T-helper 2 cell treated with Interferon-gamma antibody and Interleukin-4, amounts not matched to agents 100 ng/mL and 5 ng/mL, for 36 hours (primary cell): Measurements from ENCODE around the gene GABRR1. TPM values are rescaled to one million over a fixed set of nuclear protein-coding genes. Genes with fewer than 3 reads are reported as not detected.

Source experiments
- intact Hi-C: fragments of 100-400 bp; cut with micrococcal nuclease; formaldehyde crosslinking; loops from one replicate; pipeline ENCODE4 v1.15.1; 2023
- total RNA-seq: library from RNA; stranded (reverse); gene quantifications from 2 replicates; pipeline ENCODE4 v1.2.3, GENCODE V29; 2022

GABRR1 gene
- total RNA-seq, 1 donor from 2014 or later: not detected

DNA sequence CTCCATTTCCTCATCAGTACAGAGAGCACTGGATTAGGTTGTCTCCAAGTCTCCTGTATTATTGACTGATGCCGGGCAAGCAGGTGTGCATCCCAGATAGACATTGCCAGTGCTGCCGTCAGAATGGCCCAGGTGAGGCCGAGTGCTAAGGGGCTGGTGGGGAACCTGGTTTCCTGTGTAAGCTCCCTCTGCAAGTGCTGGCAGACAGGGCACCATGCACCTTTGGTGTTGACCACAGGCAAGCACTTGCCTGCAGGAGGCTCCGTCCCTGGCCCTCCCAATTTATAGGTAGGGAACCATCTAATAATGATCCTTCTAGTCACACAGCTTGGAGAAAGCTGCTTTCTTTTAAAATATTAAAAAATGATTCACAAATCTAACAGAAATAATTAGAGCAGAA, 747 bp downstream of the GABRR1 start:
- intact Hi-C loops: no loop called here

DNA sequence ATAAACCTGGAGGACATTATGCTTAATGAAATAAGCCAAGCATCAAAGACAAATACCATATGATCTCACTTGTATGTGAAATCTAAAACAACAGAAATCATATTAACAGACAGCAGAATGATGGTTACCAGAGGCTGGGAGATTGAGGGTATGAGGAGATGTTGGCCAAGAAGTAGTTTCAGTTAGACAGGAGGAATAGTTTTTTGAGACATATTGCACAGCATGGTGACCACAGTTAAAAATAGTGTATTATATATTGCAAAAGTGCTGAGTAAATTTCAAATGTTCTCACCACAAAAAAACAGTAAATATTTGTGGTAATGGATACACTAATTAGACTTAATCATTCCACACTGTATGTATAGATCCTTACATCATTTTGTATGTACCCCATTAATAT, 1.8 kb downstream of the GABRR1 start:
- intact Hi-C loops: no loop called here

DNA sequence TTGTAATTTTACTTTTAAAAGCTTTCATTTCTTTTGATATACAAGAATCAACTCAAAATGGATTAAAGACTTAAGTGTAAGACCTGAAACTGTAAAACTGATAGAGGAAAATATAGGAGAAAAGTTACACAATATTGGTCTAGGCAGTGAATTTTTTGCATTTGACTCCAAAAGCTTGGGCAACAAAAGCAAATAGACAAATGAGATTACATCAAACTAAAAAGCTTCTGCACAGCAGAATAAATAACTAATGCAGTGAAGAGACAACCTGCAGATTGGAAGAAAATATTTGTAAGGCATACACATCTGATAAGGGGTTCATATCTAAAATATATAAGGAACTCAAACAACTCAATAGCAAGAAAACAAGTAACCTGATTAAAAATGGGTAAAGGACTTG, 3.0 kb downstream of the GABRR1 start:
- intact Hi-C loops: no loop called here

DNA sequence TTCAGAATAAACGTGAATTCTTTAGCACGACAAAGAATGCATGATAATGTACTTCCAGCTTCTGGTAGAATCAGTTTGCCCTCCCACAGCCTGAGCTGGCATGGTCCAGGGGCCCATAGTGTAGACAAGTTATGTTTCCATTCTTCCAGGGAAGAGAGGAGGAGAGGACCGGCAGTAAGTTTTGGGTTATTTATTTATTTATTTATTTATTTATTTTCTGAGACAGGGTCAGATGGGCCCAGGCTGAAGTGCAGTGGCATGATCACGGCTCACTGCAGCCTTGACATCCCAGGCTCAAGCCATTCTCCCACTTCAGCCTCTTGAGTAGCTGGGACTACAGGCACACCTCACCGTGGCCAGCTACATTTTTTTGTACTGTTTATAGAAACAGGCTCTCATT, 4.7 kb downstream of the GABRR1 start:
- intact Hi-C loops: no loop called here

DNA sequence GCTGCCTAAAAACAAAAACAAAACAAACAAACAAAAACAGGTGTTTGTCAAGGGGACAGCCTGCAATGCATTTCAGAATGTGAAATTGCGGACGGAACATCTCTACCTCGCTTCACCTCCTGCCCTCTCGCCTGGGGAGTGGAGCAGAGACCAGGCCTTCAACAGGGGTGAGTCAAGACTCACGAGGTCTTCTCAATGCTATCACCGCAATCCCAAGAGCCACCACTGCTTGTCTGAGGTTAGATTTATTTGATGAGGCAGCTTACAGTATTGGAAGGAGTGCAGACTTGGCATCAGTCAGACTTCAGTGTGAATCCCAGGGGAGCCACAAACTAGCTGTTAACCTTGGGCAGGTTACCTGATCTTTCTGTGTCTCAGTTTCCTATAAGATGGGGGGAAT, 7.7 kb downstream of the GABRR1 start:
- intact Hi-C loops: no loop called here

DNA sequence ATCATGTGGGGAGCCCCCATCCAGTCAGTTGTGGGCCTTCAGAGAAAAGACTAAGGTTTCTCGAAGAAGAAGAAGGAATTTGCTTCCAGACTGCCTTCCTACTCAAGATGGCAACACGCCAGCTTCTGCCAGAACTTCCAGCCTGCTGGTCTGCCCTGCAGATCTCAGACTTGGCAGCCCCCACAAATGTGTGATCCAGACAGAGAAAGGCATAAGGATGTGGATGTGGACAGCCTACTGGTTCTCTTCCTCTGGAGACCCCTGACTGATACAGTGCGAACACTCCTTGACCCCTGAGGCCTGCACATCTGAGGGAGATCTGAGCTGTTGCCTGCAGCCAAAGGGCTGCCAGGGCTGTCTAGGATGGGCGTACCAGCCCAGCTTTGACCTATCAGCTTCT, 8.6 kb downstream of the GABRR1 start:
- intact Hi-C loops: no loop called here

DNA sequence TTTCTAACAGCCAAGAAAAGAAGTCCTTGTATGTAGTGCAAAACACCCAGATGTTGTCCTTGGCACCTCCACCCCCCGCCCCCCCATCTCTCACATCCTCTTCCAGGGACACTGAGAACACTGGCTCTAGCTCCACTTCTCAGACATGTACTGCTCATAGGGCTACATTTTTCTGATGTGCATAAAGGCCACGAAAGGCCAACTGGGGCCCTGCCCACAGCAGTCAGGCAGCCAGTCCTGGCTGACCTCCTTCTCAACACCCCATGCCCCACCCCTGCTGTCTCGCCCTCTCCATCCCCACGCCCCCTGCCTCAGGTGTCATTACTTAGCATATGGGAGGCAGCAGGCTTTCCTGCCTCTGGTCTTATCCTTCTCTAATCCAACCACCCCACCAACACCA, 11.3 kb downstream of the GABRR1 start:
- intact Hi-C loops: no loop called here

DNA sequence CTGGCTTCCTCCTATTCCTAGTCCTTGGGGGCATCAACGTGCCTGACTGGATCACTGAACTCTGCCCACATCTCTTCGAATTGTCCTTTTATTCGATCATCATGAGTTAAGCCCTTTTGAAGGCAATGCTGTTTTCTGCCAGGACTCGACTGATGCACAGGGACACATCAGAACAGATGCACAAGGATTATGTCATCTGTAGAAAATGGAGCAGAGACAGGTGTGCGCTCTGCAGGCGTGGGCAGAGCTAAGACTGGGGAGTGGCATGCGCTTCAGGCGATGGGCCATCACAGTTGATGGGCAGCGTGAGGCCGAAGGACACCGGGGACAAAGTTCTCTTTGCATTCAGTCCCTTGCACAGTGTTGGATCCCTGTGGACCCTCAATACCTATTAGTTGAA, 13.1 kb downstream of the GABRR1 start:
- intact Hi-C loops: no loop called here

DNA sequence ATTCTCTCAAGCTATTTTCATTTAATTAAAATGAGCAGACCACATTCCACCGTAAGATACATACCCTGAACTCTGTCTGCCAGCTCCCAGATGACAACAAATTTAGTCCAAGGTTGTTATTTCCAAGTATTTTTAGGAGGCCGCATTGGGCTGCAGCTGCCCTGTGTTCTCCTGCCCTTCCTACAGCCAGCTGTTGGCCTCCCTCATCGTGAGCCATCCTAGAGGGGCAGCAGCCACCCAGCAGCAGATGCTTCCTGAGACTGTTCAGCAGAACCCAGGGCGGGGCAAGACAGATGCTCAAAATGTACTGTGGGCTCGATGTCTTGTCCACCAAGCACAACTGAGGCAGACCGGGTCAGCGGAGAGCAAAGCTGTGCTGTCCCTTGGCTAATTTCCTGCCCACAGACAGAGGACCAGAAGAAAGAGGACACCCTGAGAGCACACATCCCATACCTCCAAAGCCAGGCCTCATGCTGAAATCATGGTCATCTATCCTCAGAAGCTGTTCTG, 16.4 kb downstream of the GABRR1 start:
- intact Hi-C loops: no loop called here

DNA sequence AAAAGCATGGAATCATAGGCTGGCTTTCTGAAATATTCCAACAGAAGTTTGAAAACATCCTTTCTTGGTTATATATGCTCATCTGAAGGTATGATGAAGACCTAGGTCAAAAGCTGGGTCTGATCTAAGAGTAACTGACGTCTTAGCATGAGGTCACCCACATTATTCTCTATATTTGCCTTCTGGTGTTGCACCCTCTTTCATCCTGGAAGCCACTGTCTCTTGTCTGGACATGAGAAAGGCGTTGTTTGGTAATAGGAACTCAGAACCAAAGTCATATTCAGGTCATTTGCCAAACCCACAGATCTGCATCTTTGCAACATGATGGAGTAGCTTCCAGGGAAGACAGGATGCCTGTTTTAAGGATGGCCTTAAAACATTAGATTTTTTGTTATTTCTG, 17.6 kb downstream of the GABRR1 start:
- intact Hi-C loops: no loop called here

DNA sequence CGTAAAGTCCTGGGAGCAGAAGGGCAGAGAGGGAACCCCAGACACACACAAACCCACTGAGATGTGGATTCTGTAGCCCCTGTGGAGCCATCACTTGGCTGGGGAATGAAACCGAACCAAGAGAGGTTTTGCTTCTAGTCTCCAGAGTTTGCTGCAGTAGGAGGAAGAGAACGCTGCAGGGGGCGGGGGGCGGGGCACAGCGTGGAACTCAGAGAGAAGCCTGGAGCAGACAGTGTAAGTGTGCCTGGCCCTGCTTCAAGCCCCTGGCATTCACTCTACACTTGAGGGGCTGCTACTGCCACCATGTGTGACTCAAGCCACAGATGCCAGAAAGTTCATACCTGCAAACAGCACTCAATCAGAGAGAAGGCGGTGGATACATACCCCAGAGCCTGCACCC, 18.9 kb downstream of the GABRR1 start:
- intact Hi-C loops: no loop called here

DNA sequence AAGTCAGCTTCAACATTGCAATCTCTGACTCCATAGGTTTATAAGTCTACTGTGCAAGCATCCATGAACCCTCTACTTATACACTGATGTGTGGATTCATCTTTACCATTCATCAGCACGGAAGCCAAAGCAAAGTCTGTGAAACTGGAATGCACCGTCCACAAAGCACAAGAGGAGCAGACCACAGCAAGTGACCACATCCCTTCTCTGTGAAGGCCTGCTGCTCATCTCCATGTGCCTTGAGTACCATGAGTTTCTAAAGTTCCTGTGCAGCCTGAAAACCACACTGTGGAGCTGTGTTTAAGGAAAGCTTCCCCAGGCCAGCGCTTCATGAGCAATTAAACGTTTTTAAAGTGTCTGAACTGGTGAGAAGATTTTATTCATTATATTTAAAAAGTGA, 20.0 kb downstream of the GABRR1 start:
- intact Hi-C loops: no loop called here

DNA sequence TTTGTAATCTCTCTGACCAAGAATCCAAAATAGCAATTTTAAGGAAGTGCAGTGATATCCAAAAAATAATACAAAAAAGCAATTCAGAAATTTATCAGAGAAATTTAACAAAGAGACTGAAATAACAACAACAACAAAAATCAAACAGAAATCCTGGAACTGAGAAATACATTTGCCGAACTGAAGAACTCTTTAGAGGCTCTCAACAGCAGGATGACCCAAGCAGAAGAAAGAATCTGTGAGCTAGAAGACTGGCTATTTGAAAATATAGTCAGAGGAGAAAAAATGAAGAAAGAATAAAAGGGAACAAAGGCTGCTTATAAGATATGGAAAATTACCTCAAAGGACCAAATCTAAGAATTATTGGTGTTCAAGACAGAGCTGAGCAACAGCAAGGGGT, 22.6 kb downstream of the GABRR1 start:
- intact Hi-C loops: no loop called here

DNA sequence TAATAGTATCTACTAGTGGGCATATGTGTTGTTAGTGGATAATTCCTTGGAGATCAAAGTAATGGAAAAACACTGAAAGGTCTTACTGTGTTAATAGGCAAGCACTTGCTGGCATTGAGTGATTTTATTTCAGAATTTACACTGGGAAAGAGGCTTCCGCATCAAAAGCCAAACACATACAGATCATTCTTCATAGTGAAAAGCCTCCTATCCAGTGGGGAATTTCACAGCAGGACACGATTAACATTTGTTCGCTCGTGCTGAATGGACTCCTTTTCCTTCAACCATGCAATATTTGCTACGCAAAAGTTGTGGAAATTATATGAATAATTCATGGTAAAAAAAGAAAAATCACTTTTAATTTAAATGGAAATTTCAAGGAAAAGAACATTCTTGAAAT, 26.4 kb downstream of the GABRR1 start:
- intact Hi-C loops: no loop called here

DNA sequence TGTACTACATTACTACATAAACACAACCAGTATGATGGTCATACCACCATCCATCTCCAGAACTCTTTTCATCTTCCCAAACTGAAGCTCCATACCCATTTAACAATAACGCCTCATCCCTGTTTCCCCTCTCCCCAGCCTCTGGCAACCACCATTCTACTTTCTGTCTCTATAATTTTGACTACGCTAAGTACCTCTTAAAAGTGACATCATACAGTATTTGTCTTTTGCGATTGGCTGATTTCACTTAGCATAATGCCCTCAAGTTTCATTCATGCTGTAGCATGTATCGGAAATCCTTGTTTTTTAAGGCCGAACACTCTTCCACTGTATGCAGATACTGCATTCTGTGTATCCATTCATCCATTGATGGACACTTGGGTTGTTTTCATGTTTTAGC, 29.7 kb downstream of the GABRR1 start:
- intact Hi-C loops: no loop called here

DNA sequence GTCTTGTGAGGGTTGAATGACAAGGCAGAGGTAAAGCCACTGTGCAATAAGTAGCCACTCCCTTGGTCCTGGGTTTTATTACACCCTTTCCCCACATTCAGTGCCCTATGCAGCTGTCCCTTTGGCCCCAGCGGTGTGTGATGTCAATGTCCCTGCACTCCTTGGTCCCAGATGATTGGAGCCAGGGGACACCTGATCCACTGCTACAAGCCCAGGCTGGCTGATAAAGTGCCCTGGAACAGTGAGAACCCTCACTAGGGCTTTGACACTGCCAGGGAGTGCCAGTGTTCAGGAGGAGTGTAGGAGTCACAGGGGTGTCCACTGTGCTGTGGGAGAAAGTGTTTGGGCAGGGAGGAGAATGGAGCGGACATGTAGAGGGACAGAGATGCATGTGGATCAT, 30.4 kb downstream of the GABRR1 start:
- intact Hi-C loops: no loop called here

DNA sequence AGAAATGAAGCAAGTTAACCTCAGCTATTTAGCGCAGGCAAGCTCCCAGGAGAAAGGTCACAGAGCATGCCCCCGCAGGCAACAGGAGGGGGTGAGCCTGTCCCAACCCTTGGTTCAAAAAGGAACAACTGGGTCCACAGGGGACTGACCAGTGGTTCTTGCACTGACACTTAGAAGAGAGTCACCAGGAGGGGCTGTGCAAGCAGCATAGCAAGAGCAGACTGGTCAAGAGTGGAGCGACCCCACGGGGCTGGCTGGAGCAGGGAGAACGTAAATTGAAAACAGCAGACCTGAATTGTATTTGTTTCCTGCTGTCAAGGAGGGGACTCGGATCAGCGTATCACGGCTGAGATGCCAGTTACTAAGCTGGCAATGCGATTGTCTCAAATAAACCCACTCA, 32.8 kb downstream of the GABRR1 start:
- intact Hi-C loops: no loop called here

DNA sequence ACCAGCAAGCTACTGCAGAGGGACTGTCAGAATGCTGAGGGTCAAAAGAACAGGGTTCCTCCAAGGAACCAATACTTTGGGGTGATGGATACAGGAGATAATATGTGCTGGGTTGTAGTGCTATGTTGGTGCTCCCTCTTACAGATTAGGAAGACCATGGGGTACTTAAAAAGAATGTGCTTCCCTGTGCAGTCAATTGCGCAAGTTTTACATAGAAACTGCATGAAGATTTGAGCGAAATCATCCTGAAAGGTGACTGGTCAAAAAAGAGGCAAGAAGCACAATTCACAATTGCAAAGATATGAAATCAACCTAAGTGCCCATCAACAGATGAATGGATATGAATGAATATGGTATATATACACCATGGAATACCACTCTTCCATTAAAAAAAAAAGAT, 33.9 kb downstream of the GABRR1 start:
- intact Hi-C loops: no loop called here

DNA sequence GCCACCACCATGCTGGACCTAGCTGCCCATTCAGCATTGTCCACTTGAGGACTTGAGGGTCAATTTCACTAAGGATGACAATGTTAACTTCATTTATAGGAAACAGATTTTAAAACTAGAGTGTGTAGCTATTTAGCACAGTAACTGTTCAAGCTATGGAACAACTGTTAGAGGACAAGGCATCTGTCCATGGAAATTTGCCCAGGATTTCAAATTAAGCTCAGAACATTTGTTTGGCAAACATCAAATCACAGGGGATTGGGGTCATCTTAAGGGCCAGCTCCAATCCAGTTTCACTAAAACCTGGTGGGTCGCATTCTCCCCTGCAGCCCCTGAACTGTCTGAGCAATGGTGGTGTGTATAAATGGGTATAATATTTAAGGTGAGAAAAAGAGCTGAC, 36.2 kb downstream of the GABRR1 start:
- intact Hi-C loops: no loop called here

DNA sequence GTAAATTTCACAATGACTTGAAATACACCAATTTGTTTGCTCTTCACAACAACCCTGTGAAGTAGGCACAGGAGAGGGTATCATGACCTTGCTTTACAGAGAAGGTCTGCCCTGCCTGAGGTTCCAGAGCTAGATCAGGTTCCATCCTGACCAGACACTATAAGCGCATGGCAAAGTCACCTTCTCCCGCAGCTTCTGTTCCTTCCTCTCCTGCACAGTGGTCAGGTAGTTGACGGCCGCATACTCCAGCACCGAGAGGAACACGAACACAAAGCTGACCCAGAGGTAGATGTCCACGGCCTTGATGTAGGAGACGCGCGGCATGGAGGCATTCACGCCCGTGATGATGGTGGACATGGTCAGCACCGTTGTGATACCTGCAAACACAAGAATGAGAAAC, 37.0 kb downstream of the GABRR1 start:
- intact Hi-C loops: no loop called here

DNA sequence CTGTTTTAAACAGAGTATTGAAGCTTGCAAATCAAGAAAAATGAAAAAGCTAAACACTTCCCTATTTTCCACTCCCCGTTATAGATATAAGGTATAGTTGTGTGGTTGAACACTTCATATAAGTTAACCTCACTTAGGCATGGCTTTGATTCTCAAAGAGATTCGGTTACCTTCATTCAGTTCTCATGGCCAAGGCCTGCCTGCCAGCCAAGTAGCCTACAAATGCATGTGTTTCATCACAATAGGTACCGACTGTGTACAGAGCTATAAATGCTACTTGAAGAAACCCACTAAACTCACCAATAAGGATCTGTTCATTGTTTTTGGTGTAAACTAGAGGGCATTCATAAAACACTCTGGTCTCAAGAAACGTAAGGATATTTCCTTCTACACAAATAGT, 43.5 kb downstream of the GABRR1 start:
- intact Hi-C loops: no loop called here

DNA sequence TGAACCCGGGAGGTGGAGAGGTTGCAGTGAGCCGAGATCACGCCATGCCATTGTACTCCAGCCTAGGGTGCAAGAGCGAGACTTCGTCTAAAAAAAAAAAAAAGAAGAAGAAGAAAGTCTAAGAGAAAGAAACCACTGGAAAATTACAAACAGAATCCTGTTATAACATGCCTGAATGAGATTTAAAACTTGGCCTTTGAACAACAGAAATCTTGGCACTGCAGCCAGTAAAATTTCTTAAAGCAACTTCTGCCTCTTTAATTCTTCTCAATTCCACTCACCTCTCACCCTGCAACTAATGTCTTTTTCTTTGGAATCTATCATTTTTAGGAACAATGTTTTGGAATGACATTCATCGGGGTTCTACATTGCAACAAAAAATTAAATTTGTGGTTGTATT, 45.0 kb downstream of the GABRR1 start:
- intact Hi-C loops: no loop called here

DNA sequence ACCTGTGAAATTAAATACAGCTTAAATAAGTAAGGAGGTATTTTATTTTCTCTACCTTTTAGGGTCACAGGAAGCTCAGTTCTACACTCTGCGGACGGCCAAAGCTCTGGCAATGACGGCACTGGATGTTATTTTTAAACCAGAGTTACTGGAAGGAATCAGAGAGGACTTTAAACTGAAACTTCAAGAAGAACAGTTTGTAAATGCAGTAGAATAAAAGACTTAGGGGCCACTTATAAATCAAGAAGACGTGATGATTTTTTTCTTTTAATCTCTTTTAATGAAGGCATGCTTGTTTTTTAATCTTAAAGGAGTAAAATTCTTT, 55.1 kb downstream of the GABRR1 start:
- intact Hi-C loops: no loop called here

DNA sequence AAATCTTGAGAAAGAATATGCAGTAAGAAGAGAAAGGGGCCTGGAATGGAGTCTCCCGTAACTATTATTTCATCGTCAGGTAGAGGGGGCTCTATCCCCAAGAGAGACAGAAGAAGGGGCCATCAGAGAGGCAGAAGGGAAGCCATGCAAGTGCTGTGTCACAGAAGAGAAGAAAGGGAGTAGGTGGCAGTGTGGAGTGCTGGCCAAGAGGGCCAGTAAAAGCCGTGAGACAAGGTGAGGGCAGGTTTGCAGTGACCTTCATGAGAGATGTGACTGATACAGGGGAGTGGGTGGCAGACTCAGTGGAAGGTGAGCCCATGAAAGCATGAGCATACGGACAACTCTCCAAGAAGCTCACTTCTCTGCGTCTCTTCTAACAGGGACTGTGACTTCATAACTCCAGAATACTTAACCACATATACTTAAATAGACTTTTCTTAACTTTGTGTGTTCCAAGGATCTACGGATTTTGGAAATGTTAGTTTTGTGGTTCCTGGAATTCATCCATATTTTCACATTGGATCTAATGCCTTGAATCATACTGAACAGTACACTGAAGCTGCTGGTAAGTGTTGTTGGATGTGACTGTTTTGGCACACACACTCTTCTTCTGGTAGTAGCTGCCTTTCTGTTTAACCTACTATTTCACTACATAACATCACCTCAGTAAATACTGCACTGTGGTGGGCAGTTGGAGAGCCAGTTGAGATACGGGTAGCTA, 55.7 kb downstream of the GABRR1 start:
- intact Hi-C loops: no loop called here
